H1 (cell line): ENCODE data around the gene DAND5. TPM values are rescaled to one million over a fixed set of nuclear protein-coding genes. Genes with fewer than 3 reads are reported as not detected.

Source experiments
- CTCF ChIA-PET: fragments of 300-600 bp; sonication (Branson Sonifier 250); formaldehyde crosslinking; loops from one replicate; lab custom pipeline; 2021; ENCODE audit not compliant: partially characterized antibody; lab: Charles Lee
- POLR2A ChIA-PET: fragments of 300-600 bp; sonication (Branson Sonifier 250); formaldehyde crosslinking; loops from one replicate; lab custom pipeline; 2021; ENCODE audit warnings: inconsistent platforms; ENCODE audit not compliant: partially characterized antibody; lab: Charles Lee
- DNase-seq, 2 experiments: peaks; one replicate each; pipeline versions ENCODE4 v3.0.0 to v3.0.0-alpha.2; 2010 to 2022; ENCODE audit warnings: low spot score in 2 of 2, low read depth in 1 of 2, mixed read lengths in 1 of 2
- FAIRE-seq: peaks from 2 replicates; lab custom pipeline; 2011; peaks lifted over from hg19 to GRCh38; lab: Jason Lieb, UNC
- H2AFZ ChIP-seq: 2 replicates; pipeline ENCODE4 v1.8.1; 2012; ENCODE audit warnings: low read length, inconsistent platforms
- H2AK5ac ChIP-seq: 2 replicates; pipeline ENCODE4 v1.6.1; 2013; ENCODE audit warnings: low read depth, low read length
- H2BK120ac ChIP-seq: replicated peaks from 2 replicates; pipeline ENCODE3; 2013; ENCODE audit warnings: low read depth, low read length, inconsistent platforms
- H2BK12ac ChIP-seq: 2 replicates; pipeline ENCODE4 v1.6.1; 2013; ENCODE audit warnings: low read depth, low read length
- H2BK15ac ChIP-seq: 2 replicates; pipeline ENCODE4 v1.6.1; 2013; ENCODE audit warnings: low read length
- H2BK20ac ChIP-seq: 2 replicates; pipeline ENCODE4 v1.6.1; 2013; ENCODE audit warnings: low read length
- H2BK5ac ChIP-seq: 2 replicates; pipeline ENCODE4 v1.6.1; 2013; ENCODE audit warnings: low read depth, low read length
- H3K14ac ChIP-seq: 2 replicates; pipeline ENCODE4 v1.6.1; 2013; ENCODE audit warnings: inconsistent platforms; ENCODE audit not compliant: insufficient read length
- H3K18ac ChIP-seq: 2 replicates; pipeline ENCODE4 v1.6.1; 2013; ENCODE audit warnings: low read length; ENCODE audit errors: extremely low read depth
- H3K23ac ChIP-seq: 2 replicates; pipeline ENCODE4 v1.6.1; 2013; ENCODE audit warnings: inconsistent platforms; ENCODE audit not compliant: insufficient read length
- H3K23me2 ChIP-seq: 2 replicates; pipeline ENCODE4 v1.6.1; 2013; ENCODE audit warnings: low read depth, low read length
- H3K27ac ChIP-seq: 2 replicates; pipeline ENCODE4 v1.6.1; 2011; ENCODE audit warnings: low read depth, low read length, inconsistent platforms
- H3K27me3 ChIP-seq, 4 experiments: replicated peaks in 1 of 4; 1 replicate in 1 of 4; 2 replicates in 3 of 4; pipeline versions ENCODE4 v1.6.1 to v1.8.1; 2011 to 2013; ENCODE audit warnings: low read length in 3 of 4, mild to moderate bottlenecking in 3 of 4, inconsistent platforms in 2 of 4, mixed read lengths in 2 of 4, moderate library complexity in 1 of 4; ENCODE audit not compliant: control insufficient read depth in 3 of 4, insufficient read depth in 3 of 4; ENCODE audit errors: extremely low read depth in 1 of 4
- H3K36me3 ChIP-seq, 4 experiments: 2 replicates each; pipeline versions ENCODE4 v1.6.1 to v1.8.1; 2011 to 2013; ENCODE audit warnings: mild to moderate bottlenecking in 4 of 4, low read length in 3 of 4, moderate library complexity in 2 of 4, control low read depth in 1 of 4, inconsistent platforms in 1 of 4; ENCODE audit not compliant: insufficient read depth in 4 of 4, control insufficient read depth in 2 of 4
- H3K4ac ChIP-seq: replicated peaks from 2 replicates; pipeline ENCODE3; 2013; ENCODE audit warnings: low read length, low read depth, mixed read lengths, inconsistent platforms; ENCODE audit not compliant: insufficient read length
- H3K4me1 ChIP-seq, 4 experiments: replicated peaks in 1 of 4; 1 replicate in 1 of 4; 2 replicates in 3 of 4; pipeline versions ENCODE4 v1.6.1 to v1.8.1; 2011 to 2013; ENCODE audit warnings: low read length in 3 of 4, inconsistent platforms in 2 of 4, mixed read lengths in 1 of 4; ENCODE audit not compliant: insufficient read depth in 4 of 4, control insufficient read depth in 3 of 4
- H3K4me2 ChIP-seq, 2 experiments: 2 replicates each; pipeline versions ENCODE4 v1.6.1 to v1.8.1; 2011 to 2013; ENCODE audit warnings: low read depth in 2 of 2, low read length in 2 of 2, control low read depth in 1 of 2, inconsistent platforms in 1 of 2, mild to moderate bottlenecking in 1 of 2; ENCODE audit not compliant: insufficient read depth in 1 of 2
- H3K4me3 ChIP-seq, 4 experiments: fragments of 200-600, 300-600 bp in 1 of 4; sonication (generic), shearing (Covaris generic), sonication (Bioruptor Twin) in 1 of 4; 2 replicates each; pipeline versions ENCODE4 v1.5.1 to v1.8.1; 2011 to 2016; ENCODE audit warnings: low read length in 4 of 4, low read depth in 3 of 4, control low read depth in 2 of 4, inconsistent platforms in 2 of 4, mild to moderate bottlenecking in 2 of 4, mixed read lengths in 1 of 4, moderate library complexity in 1 of 4; ENCODE audit not compliant: insufficient read depth in 2 of 4; ENCODE audit errors: extremely low read depth in 1 of 4
- H3K56ac ChIP-seq: replicated peaks from 2 replicates; pipeline ENCODE3; 2013; ENCODE audit warnings: low read depth, mild to moderate bottlenecking, mixed read lengths, low read length, inconsistent platforms; ENCODE audit not compliant: insufficient read length
- H3K79me1 ChIP-seq: 2 replicates; pipeline ENCODE4 v1.6.1; 2013; ENCODE audit warnings: low read depth, low read length, control low read depth
- H3K79me2 ChIP-seq, 2 experiments: 2 replicates each; pipeline versions ENCODE4 v1.6.1 to v1.8.1; 2012 to 2013; ENCODE audit warnings: low read length in 2 of 2, mild to moderate bottlenecking in 2 of 2, inconsistent platforms in 1 of 2; ENCODE audit not compliant: insufficient read depth in 2 of 2, control insufficient read depth in 1 of 2
- H3K9ac ChIP-seq, 4 experiments: replicated peaks in 1 of 4; 1 replicate in 1 of 4; 2 replicates in 3 of 4; pipeline versions ENCODE4 v1.6.1 to v1.8.1; 2011 to 2013; ENCODE audit warnings: low read depth in 3 of 4, low read length in 3 of 4, control low read depth in 2 of 4, mild to moderate bottlenecking in 2 of 4, moderate library complexity in 2 of 4, inconsistent platforms in 1 of 4; ENCODE audit errors: extremely low read depth in 1 of 4
- H3K9me3 ChIP-seq, 2 experiments: 2 replicates each; pipeline versions ENCODE4 v1.6.1 to v1.8.1; 2012 to 2013; ENCODE audit warnings: mild to moderate bottlenecking in 2 of 2, moderate library complexity in 2 of 2, control low read depth in 1 of 2, inconsistent platforms in 1 of 2, low read depth in 1 of 2, low read length in 1 of 2, mixed read lengths in 1 of 2; ENCODE audit not compliant: insufficient read depth in 2 of 2
- H4K20me1 ChIP-seq, 2 experiments: replicated peaks in 1 of 2; 2 replicates each; pipeline versions ENCODE3 to v1.8.1; 2011 to 2013; ENCODE audit warnings: inconsistent platforms in 2 of 2, low read length in 2 of 2, mild to moderate bottlenecking in 1 of 2; ENCODE audit not compliant: insufficient read depth in 2 of 2, control insufficient read depth in 1 of 2
- H4K5ac ChIP-seq: 2 replicates; pipeline ENCODE4 v1.6.1; 2013; ENCODE audit warnings: low read length, low read depth, mixed read lengths, inconsistent platforms; ENCODE audit not compliant: insufficient read length
- H4K8ac ChIP-seq: 2 replicates; pipeline ENCODE4 v1.8.0; 2013; ENCODE audit warnings: mild to moderate bottlenecking, moderate library complexity, low read length, inconsistent platforms; ENCODE audit not compliant: insufficient read depth; ENCODE audit errors: extremely low read depth
- H4K91ac ChIP-seq: replicated peaks from 2 replicates; pipeline ENCODE3; 2013; ENCODE audit warnings: low read length, mixed read lengths, inconsistent platforms; ENCODE audit not compliant: insufficient read length
- CTBP2 ChIP-seq: IDR thresholded peaks from 2 replicates; pipeline ENCODE4 v1.7.0; 2011; ENCODE audit warnings: borderline replicate concordance, mild to moderate bottlenecking, moderate library complexity, mixed read lengths, low read length; ENCODE audit not compliant: insufficient read depth, insufficient read length
- EP300 ChIP-seq, 2 experiments: IDR thresholded peaks; 1 replicate in 1 of 2; 2 replicates in 1 of 2; pipeline ENCODE4 v1.6.1; 2011 to 2012; ENCODE audit warnings: low read depth in 2 of 2, low read length in 2 of 2, mild to moderate bottlenecking in 2 of 2, borderline replicate concordance in 1 of 2, inconsistent platforms in 1 of 2, moderate library complexity in 1 of 2
- EZH2 ChIP-seq: fragments of 200-600 bp; sonication (generic); IDR thresholded peaks from 2 replicates; pipeline ENCODE4 v1.7.1; 2012; ENCODE audit warnings: low read depth, mild to moderate bottlenecking, moderate library complexity, low read length, inconsistent platforms; ENCODE audit not compliant: severe bottlenecking
- KDM4A ChIP-seq: IDR thresholded peaks from one replicate; pipeline ENCODE4 v1.7.1; 2012; ENCODE audit warnings: low read depth, mild to moderate bottlenecking, moderate library complexity, low read length, inconsistent platforms; ENCODE audit not compliant: severe bottlenecking
- POLR2AphosphoS5 ChIP-seq: IDR thresholded peaks from 2 replicates; pipeline ENCODE4 v1.6.1; 2011; ENCODE audit warnings: low read depth, low read length
- RBBP5 ChIP-seq: IDR thresholded peaks from 2 replicates; pipeline ENCODE4 v1.7.1; 2012; ENCODE audit warnings: low read depth, mild to moderate bottlenecking, inconsistent platforms, low read length, moderate library complexity, borderline replicate concordance
- RNF2 ChIP-seq: fragments of 200-900, 300-1000 bp; sonication (generic); IDR thresholded peaks from 2 replicates; pipeline ENCODE4 v1.7.1; 2016; ENCODE audit warnings: borderline replicate concordance, low read depth, mild to moderate bottlenecking, antibody characterized with exemption, low read length; ENCODE audit not compliant: poor library complexity, severe bottlenecking; ENCODE audit errors: missing control alignments
- SAP30 ChIP-seq: fragments of 300-600 bp; sonication (generic); IDR thresholded peaks from 2 replicates; pipeline ENCODE4 v1.7.1; 2012; ENCODE audit warnings: low read length, moderate library complexity, mild to moderate bottlenecking, inconsistent platforms; ENCODE audit not compliant: insufficient read depth, insufficient replicate concordance
- SP1 ChIP-seq: IDR thresholded peaks from 2 replicates; pipeline ENCODE4 v1.6.1; 2011; ENCODE audit warnings: low read depth, low read length
- SUZ12 ChIP-seq: fragments of 200-600 bp; sonication (generic); IDR thresholded peaks from 2 replicates; pipeline ENCODE4 v1.6.1; 2012; ENCODE audit warnings: mild to moderate bottlenecking, inconsistent platforms, low read length, moderate library complexity, mixed read lengths
- WGBS, 2 experiments: shearing (Covaris generic) in 1 of 2; methylation state at CpG; one replicate each; pipeline versions ENCODE4 v1.1.6 to v1.1.7; 2013 to 2015; ENCODE audit warnings: low lambda C conversion rate in 2 of 2, mixed read lengths in 2 of 2, inconsistent platforms in 1 of 2, low coverage in 1 of 2, missing lambda C conversion rate in 1 of 2; ENCODE audit not compliant: insufficient replicate concordance in 2 of 2, insufficient coverage in 1 of 2, insufficient read length in 1 of 2; ENCODE audit errors: extremely low coverage in 1 of 2, missing lambda C conversion rate in 1 of 2; 5-methylcytosine and 5-hydroxymethylcytosine counted together
- polyA plus RNA-seq, 7 experiments: library from polyadenylated mRNA; depleted of rRNA in 3 of 7; stranded (reverse) in 5 of 7; unstranded in 2 of 7; fragments of >200 nt in 5 of 7; fragments of 200-250 nt in 2 of 7; gene quantifications; 1 replicate in 5 of 7; 2 replicates in 1 of 7; 4 replicates in 1 of 7; pipeline versions ENCODE4 v1.2.1 to v1.2.3, GENCODE V29; 2011 to 2013; ENCODE audit warnings: missing spikeins in 2 of 7, mixed read lengths in 2 of 7
- total RNA-seq: library from RNA; stranded (reverse); fragmentation: NEBNext Ultra II Directional; extraction: Animal tissue kit (Norgen Biotek cat#: 25700); gene quantifications from 2 replicates; pipeline ENCODE4 v1.2.1, GENCODE V29; 2021

Gene DAND5
- total and polyA plus RNA-seq, 2 of the 8 experiments (the other 6 are each of a cell fraction or from before 2014, with no cell fraction given) = 0.14 to 0.17 TPM

GRCh38 chr19:13022111-13022858 lies 52.9 kb downstream of the DAND5 start:
- no peak overlapping the region for H3K27ac ChIP-seq
- H4K20me1 ChIP-seq = peaks cover 3 to 22% of the 10 kb centered on the region in 2 experiments
- no peaks in the 10 kb centered on the region for H3K9me3 ChIP-seq
- H3K9ac ChIP-seq = no peak overlapping the region
- H3K4me1 ChIP-seq = peaks cover 11 to 40% (median 31%) of the 10 kb centered on the region in 4 experiments
- peak overlapping the region; percentile 38 for H3K18ac ChIP-seq
- no peak overlapping the region for H3K23ac ChIP-seq
- H2BK20ac ChIP-seq = no peak overlapping the region; the same call in 1 of the 2 replicates
- H3K56ac ChIP-seq = no peak overlapping the region
- peaks cover 79 to 98% (median 96%) of the 10 kb centered on the region in 4 experiments for H3K27me3 ChIP-seq
- no peak overlapping the region for H4K91ac ChIP-seq
- POLR2A ChIA-PET = interaction anchor here (0.8 to 3.1 kb wide), 5 partner anchors 9 to 74 kb away, joined by 3 to 16 read pairs (median 6); no protein-coding TSS in a partner anchor
- H2AK5ac ChIP-seq = no peak overlapping the region
- no peak for DNase-seq
- H2AFZ ChIP-seq = no peak overlapping the region
- H3K4me2 ChIP-seq = peak overlapping the region in 1 of 2 experiments; percentile 65; a peak in 2 of 4 replicates
- no peak overlapping the region for H2BK5ac ChIP-seq
- no peak overlapping the region for H2BK120ac ChIP-seq
- H3K36me3 ChIP-seq = peaks cover 0 to 2% (median 0%) of the 10 kb centered on the region in 4 experiments; a peak in 1 of 8 replicates
- peaks cover 2% of the 10 kb centered on the region; the same call in 1 of the 2 replicates for H3K23me2 ChIP-seq
- H4K5ac ChIP-seq = no peak overlapping the region
- no peaks in the 10 kb centered on the region for H3K79me1 ChIP-seq
- no peak overlapping the region; the same call in 1 of the 2 replicates for H4K8ac ChIP-seq
- 9% methylated on average over 21 of the region's 22 CpGs; no CpG with 5 or more reads in 1 of the 2 experiments for WGBS, 2 experiments
- no peak for FAIRE-seq
- H2BK15ac ChIP-seq = no peak overlapping the region; the same call in 1 of the 2 replicates
- H3K4ac ChIP-seq = no peak overlapping the region
- H3K14ac ChIP-seq = no peak overlapping the region
- no peaks in the 10 kb centered on the region for H3K79me2 ChIP-seq
- peak overlapping the region; percentile 94; the same call in 1 of the 2 replicates for H2BK12ac ChIP-seq
- CTCF ChIA-PET = interaction anchor here (1.0 to 15.0 kb wide), 10 partner anchors 8 to 72 kb away, joined by 4 to 760 read pairs (median 8); no protein-coding TSS in a partner anchor
- peak overlapping the region in 1 of 4 experiments; percentile 46; a peak in 2 of 8 replicates for H3K4me3 ChIP-seq
- peak; percentile 67 for TF ChIP-seq CTBP2
- no peak for TF ChIP-seq EP300 (IDR thresholded peaks at IDR 0.05; ENCODE audit: borderline replicate concordance in 1 of 2, low read depth in 2 of 2, low read length in 2 of 2)
- no peak for TF ChIP-seq POLR2AphosphoS5
- no peak for TF ChIP-seq SP1
- peak; percentile 79 for TF ChIP-seq SUZ12
- TF ChIP-seq RNF2 = peak; percentile 94
- TF ChIP-seq SAP30 = no peak
- no peak for TF ChIP-seq RBBP5
- peak; percentile 71 for TF ChIP-seq EZH2
- TF ChIP-seq KDM4A = no peak
